Omental fat pad (tissue), 4 donors: ENCODE measurements around the gene PCK2. TPM values are rescaled to one million over a fixed set of nuclear protein-coding genes. Genes with fewer than 3 reads are reported as not detected.

Experiments
- ATAC-seq: fragments of 150-250 bp; one replicate; pipeline ENCODE4 v1.9.1; 2016; ENCODE audit warnings: mild to moderate bottlenecking, moderate library complexity; ENCODE audit not compliant: low FRiP score
- DNase-seq: peaks from one replicate; pipeline ENCODE4 v3.0.0-alpha.2; 2019; ENCODE audit warnings: low spot score
- total RNA-seq, 4 donors: library from RNA; depleted of rRNA; stranded (reverse); fragments of >200 nt; gene quantifications; one replicate each; pipeline ENCODE4 v1.1.0, GENCODE V29; 2016
- TF ChIP-seq, protein P1 (sequence below), 3 donors: fragments of 450-650 bp; IDR thresholded peaks; one replicate each; pipeline ENCODE4 v1.5.1; 2016 to 2017; ENCODE audit warnings: antibody characterized with exemption in 3 of 3, mild to moderate bottlenecking in 3 of 3, moderate library complexity in 2 of 3

PCK2 gene
- total RNA-seq, 4 donors from 2014 or later: 33.6 to 53.4 (median 42.9) TPM

DNA sequence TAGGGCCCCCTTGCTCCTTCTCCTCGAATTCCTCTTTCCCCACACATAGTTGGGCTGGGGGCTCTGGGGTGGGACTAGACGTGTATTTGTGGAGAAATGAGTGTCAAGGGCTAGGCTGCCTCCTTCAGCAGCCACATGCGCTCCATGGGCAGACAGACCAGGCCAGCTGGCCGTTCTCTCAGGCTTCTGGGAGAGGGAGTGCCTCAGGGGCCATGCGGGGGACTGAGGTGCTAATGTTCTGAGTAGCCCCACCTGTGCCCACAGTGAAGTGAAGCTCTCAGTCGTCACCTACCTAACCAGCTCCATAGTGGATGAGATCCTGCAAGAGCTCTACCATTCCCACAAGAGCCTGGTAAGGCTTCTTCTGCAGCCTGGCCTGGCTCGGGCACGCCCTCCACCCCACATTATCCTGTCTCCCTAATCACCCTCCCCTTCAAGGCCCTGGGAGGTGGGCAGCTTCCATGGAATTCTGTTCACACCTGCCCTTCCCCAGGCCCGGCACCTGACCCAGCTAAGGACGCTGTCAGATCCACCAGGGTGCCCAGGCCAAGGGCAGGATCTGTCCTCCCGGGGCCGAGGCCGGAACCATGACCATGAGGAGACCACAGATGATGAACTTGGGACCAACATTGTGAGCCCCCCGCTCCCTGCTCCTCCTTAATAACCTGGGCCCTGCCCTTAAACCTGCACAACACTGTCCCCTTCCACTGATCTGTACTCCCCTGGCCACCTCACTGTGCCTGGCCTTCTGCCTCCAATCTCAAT, 31.7 kb upstream of the PCK2 start:
- no peak for ATAC-seq
- TF ChIP-seq, protein P1, sequence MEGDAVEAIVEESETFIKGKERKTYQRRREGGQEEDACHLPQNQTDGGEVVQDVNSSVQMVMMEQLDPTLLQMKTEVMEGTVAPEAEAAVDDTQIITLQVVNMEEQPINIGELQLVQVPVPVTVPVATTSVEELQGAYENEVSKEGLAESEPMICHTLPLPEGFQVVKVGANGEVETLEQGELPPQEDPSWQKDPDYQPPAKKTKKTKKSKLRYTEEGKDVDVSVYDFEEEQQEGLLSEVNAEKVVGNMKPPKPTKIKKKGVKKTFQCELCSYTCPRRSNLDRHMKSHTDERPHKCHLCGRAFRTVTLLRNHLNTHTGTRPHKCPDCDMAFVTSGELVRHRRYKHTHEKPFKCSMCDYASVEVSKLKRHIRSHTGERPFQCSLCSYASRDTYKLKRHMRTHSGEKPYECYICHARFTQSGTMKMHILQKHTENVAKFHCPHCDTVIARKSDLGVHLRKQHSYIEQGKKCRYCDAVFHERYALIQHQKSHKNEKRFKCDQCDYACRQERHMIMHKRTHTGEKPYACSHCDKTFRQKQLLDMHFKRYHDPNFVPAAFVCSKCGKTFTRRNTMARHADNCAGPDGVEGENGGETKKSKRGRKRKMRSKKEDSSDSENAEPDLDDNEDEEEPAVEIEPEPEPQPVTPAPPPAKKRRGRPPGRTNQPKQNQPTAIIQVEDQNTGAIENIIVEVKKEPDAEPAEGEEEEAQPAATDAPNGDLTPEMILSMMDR (IDR thresholded peaks at IDR 0.05): no peak
- DNase-seq: no peak

DNA sequence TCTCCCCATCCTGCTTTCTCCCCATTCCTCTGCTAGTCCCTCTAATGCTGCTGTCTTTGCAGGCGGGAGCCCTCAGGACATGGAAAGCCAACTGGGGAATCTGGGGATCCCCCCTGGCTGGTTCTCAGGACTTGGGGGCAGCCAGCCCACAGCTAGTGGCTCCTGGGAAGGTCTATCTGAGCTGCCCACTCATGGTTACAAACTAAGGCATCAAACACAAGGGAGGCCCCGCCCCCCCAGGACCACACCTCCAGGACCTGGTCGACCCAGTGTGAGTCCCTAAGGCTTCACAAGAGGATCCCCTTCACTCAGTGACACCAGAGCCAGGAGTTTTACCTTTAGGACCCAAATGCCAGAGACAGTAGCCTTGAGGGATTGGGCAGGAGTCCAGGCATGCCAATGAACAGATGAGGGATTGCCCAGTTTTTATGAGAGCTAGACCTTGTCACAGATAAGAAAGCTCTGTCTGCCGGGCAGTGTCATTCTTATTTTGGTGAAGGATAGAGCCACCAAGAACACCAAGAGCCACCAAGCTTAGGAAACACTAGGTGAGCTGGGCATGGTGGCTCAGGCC, 30.8 kb upstream of the PCK2 start:
- ATAC-seq (no peak), DNase-seq (no peak)
- TF ChIP-seq, protein P1 (IDR thresholded peaks at IDR 0.05): no peak

DNA sequence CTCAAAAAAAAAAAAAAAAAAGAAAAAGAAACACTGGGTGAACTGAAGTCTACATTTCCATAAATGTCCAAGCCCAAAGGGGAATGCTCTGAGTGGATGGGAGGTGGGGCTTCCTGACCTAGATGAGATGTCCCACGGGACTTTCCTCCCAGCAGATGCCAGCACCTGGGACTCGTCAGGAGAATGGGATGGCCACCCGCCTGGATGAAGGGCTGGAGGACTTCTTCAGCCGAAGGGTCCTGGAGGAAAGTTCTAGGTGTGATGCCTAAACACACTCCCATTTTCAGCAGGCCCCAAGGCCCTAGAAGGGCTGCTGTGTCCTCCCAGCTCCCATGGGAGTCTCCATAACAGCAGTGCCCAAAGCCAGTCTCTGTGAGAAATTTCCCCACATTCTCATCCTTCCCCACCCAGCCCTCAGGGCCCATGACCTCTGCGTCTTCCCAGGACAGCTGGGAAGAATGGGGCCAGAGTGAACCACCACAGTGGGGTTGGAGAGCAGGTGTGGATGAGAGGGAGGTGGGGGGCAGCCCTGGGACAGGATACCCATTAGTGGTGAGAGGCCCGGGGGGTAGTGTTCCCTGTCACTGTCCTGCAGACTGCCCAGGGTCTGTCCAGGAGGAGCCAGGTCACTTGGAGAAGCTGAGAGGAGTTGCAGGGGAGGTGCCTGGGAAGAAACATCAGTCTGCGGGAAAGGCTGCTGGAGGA, 29.9 kb upstream of the PCK2 start:
- DNase-seq (no peak), ATAC-seq (no peak)
- TF ChIP-seq, protein P1 (IDR thresholded peaks at IDR 0.05): no peak

DNA sequence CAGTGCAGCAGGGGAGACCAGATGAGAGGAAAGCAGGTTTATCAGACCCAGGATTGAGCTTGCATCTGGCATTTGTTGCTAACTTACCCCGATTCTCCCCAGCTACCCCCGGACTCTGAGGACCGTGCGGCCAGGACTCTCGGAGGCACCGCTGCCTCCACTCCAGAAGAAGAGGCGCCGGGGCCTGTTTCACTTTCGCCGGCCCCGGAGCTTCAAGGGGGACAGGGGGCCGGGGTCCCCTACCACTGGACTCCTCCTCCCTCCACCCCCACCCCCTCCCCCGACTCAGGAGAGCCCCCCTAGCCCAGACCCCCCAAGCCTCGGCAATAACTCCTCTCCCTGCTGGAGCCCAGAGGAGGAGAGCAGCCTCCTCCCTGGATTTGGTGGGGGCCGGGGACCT, 29.3 kb upstream of the PCK2 start:
- DNase-seq: no peak

DNA sequence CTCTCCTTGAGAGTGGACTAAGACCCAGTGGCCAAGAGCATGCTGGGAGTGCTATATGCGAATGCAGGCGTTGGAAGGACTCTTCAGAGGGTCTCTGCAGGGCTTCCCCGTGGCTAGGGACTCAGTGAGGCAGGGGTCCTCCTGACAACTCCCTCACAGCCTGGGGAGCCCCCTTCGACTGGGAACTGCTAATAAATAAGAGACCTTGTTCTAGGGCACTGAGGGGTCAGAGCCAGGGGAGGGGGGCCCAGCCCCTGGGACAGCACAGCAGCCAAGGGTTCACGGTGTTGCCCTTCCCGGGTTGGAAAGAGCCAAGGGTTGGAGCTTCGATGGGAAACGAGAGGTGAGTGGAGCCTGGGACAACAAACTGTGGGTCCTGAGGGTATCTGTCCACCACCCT, 28.7 kb upstream of the PCK2 start:
- no peak for DNase-seq
- ATAC-seq: no peak
- TF ChIP-seq, protein P1 (IDR thresholded peaks at IDR 0.05): no peak

More for the DNA sequence above, 29.3 kb upstream of the PCK2 start:
- TF ChIP-seq, protein P1 (IDR thresholded peaks at IDR 0.05): no peak
- no peak for ATAC-seq

DNA sequence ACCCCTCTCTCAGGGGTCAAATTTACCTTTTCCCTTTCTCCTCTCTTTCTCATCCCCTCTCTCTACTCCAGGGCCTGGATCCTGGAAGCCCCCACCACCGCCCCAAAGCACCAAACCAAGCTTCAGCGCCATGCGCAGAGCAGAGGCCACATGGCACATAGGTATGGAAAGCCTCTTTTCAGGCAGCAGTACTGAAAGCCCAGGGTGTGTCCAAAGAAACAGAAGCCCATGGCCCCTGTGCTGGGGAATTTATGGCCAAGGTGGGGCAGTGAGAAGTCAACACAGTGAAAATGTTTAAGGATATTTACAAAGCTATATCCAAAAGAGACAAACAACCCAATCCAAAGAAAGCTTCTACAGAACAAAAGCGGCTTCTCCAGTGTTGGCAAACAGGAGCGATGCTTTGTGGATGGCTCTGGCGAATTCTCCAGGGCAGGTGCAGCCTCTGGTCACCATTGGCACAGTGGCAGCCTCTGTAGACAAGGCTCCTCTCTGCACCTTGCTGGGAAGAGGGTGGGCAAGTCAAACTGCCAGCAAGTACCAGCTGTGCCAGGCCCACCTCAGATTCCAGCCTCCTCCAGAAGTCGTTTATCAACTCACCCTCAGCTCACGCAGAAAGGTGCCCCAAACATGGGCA, 27.5 kb upstream of the PCK2 start:
- ATAC-seq (no peak), DNase-seq (no peak)
- TF ChIP-seq, protein P1 (IDR thresholded peaks at IDR 0.05): no peak
